A549 (cell line): ENCODE data around the gene CMTM3. TPM values are rescaled to one million over a fixed set of nuclear protein-coding genes. Genes with fewer than 3 reads are reported as not detected.

Source experiments
- ATAC-seq, 2 experiments: fragments of 200-7000 bp in 1 of 2; fragments of >200 bp in 1 of 2; cut with Nextera tagmentation in 1 of 2; cut with Tn5 transposase in 1 of 2; 3 replicates each; pipeline versions ENCODE4 v1.8.0 to v1.9.1; 2018 to 2020; ENCODE audit warnings: mild to moderate bottlenecking in 1 of 2, moderate library complexity in 1 of 2
- CTCF ChIA-PET: fragments of 300-600 bp; sonication (Branson Sonifier 250); formaldehyde crosslinking; extraction: SDS; loops from one replicate; lab custom pipeline; 2021; ENCODE audit warnings: antibody characterized with exemption, inconsistent platforms; lab: Yijun Ruan, JAX
- POLR2A ChIA-PET: fragments of 350-600 bp; formaldehyde crosslinking; extraction: SDS; loops from one replicate; lab custom pipeline; 2021; ENCODE audit warnings: antibody characterized with exemption, inconsistent platforms; lab: Yijun Ruan, JAX
- DNase-seq, 2 experiments: peaks; one replicate each; pipeline versions ENCODE4 v3.0.0 to v3.0.0-alpha.2; 2011 to 2016; ENCODE audit warnings: low read depth in 1 of 2, low spot score in 1 of 2
- FAIRE-seq: peaks from 2 replicates; lab custom pipeline; 2011; peaks lifted over from hg19 to GRCh38; lab: Jason Lieb, UNC
- H3K27ac ChIP-seq, 2 experiments: fragments of >200 bp; sonication (Bioruptor Twin); formaldehyde crosslinking; 3 replicates each; pipeline ENCODE4 v1.5.1; 2016 to 2017
- H3K4me1 ChIP-seq: fragments of >200 bp; sonication (Bioruptor Twin); formaldehyde crosslinking; 3 replicates; pipeline ENCODE4 v1.6.1; 2016
- H3K4me2 ChIP-seq: fragments of >200 bp; sonication (Bioruptor Twin); formaldehyde crosslinking; 3 replicates; pipeline ENCODE4 v1.6.1; 2016
- H3K4me3 ChIP-seq: fragments of >200 bp; sonication (Bioruptor Twin); formaldehyde crosslinking; 3 replicates; pipeline ENCODE4 v1.5.1; 2016
- H3K9me3 ChIP-seq: fragments of >200 bp; sonication (Bioruptor Twin); formaldehyde crosslinking; 3 replicates; pipeline ENCODE4 v1.6.1; 2016
- EHF ChIP-seq: fragments of 250-450 bp; sonication (Bioruptor Pico); IDR thresholded peaks from 2 replicates; pipeline ENCODE4 v1.5.0; 2020; ENCODE audit warnings: mild to moderate bottlenecking
- EP300 ChIP-seq, 2 experiments: fragments of >200 bp; sonication (Bioruptor Twin); formaldehyde crosslinking; IDR thresholded peaks; 2 replicates in 1 of 2; 3 replicates in 1 of 2; pipeline ENCODE4 v1.6.1; 2016 to 2017
- HEYL ChIP-seq: fragments of 250-450 bp; sonication (Bioruptor Pico); IDR thresholded peaks from 2 replicates; pipeline ENCODE4 v1.8.0; 2021; ENCODE audit warnings: mild to moderate bottlenecking, moderate library complexity
- HOXB13 ChIP-seq: fragments of 250-450 bp; sonication (Bioruptor Pico); IDR thresholded peaks from 2 replicates; pipeline ENCODE4 v1.5.0; 2020; ENCODE audit warnings: low read depth, mild to moderate bottlenecking, moderate library complexity
- KDM5A ChIP-seq: fragments of 200-600 bp; sonication (generic); IDR thresholded peaks from 2 replicates; pipeline ENCODE4 v1.6.1; 2016; ENCODE audit warnings: antibody characterized with exemption, mild to moderate bottlenecking
- MAFK ChIP-seq: fragments of 450-650 bp; IDR thresholded peaks from 2 replicates; pipeline ENCODE4 v1.6.1; 2014; ENCODE audit not compliant: partially characterized antibody
- PHF8 ChIP-seq: fragments of 200-600 bp; sonication (generic); IDR thresholded peaks from 2 replicates; pipeline ENCODE4 v1.6.1; 2016; ENCODE audit warnings: low read depth, mild to moderate bottlenecking, antibody characterized with exemption, moderate library complexity, borderline replicate concordance
- POLR2AphosphoS2 ChIP-seq: conservative IDR thresholded peaks from 2 replicates; pipeline ENCODE4 v1.6.1; 2012; ENCODE audit warnings: low read length, improper control_type of control experiment, inconsistent platforms
- RCOR1 ChIP-seq: fragments of 150-350 bp; IDR thresholded peaks from 2 replicates; pipeline ENCODE4 v1.6.1; 2014; ENCODE audit warnings: antibody characterized with exemption, low read length, low read depth
- SREBF2 ChIP-seq: fragments of 450-650 bp; IDR thresholded peaks from 2 replicates; pipeline ENCODE4 v1.6.1; 2014; ENCODE audit warnings: mild to moderate bottlenecking, moderate library complexity
- TFCP2L1 ChIP-seq: fragments of 250-450 bp; sonication (Bioruptor Pico); IDR thresholded peaks from 2 replicates; pipeline ENCODE4 v1.5.0; 2021; ENCODE audit warnings: mild to moderate bottlenecking
- ZC3H11A ChIP-seq: fragments of 450-650 bp; IDR thresholded peaks from 2 replicates; pipeline ENCODE4 v1.6.1; 2014; ENCODE audit warnings: antibody characterized with exemption, mild to moderate bottlenecking
- ZFP36 ChIP-seq: fragments of 450-650 bp; IDR thresholded peaks from 2 replicates; pipeline ENCODE4 v1.6.1; 2014; ENCODE audit warnings: borderline replicate concordance; ENCODE audit not compliant: partially characterized antibody
- WGBS: methylation state at CpG from one replicate; pipeline ENCODE4 v1.1.6; 2017; ENCODE audit errors: missing lambda C conversion rate; 5-methylcytosine and 5-hydroxymethylcytosine counted together
- polyA plus RNA-seq, 4 experiments: library from polyadenylated mRNA; depleted of rRNA in 3 of 4; stranded (reverse); fragments of >200 nt; fragmentation: RNase III in 1 of 4; extraction: RNeasy Plus Mini Kit Qiagen cat#74134 plus additional on column Dnase treatment in 1 of 4; gene quantifications; 2 replicates in 3 of 4; 3 replicates in 1 of 4; pipeline ENCODE4 v1.2.3, GENCODE V29; 2011 to 2017
- TF ChIP-seq, protein P1 (sequence below): fragments of 150-350 bp; IDR thresholded peaks from 2 replicates; pipeline ENCODE4 v1.6.1; 2014; ENCODE audit warnings: low read depth, mild to moderate bottlenecking, low read length
- TF ChIP-seq, protein P2 (sequence below): fragments of >200 bp; sonication (Bioruptor Twin); formaldehyde crosslinking; IDR thresholded peaks from 3 replicates; pipeline ENCODE4 v1.5.1; 2016
- TF ChIP-seq, protein P3 (sequence below): fragments of 200-600 bp; sonication (generic); IDR thresholded peaks from 2 replicates; pipeline ENCODE4 v1.6.1; 2016; ENCODE audit warnings: antibody characterized with exemption, mild to moderate bottlenecking, moderate library complexity
- TF ChIP-seq, protein P4 (sequence below): fragments of 250-450 bp; sonication (Bioruptor Pico); IDR thresholded peaks from 2 replicates; pipeline ENCODE4 v1.5.0; 2020; ENCODE audit warnings: low read depth, mild to moderate bottlenecking, moderate library complexity

The CMTM3 gene
- polyA plus RNA-seq, 2 of the 4 experiments (the other 2 are of a cell fraction): 36.0 to 36.1 TPM

DNA sequence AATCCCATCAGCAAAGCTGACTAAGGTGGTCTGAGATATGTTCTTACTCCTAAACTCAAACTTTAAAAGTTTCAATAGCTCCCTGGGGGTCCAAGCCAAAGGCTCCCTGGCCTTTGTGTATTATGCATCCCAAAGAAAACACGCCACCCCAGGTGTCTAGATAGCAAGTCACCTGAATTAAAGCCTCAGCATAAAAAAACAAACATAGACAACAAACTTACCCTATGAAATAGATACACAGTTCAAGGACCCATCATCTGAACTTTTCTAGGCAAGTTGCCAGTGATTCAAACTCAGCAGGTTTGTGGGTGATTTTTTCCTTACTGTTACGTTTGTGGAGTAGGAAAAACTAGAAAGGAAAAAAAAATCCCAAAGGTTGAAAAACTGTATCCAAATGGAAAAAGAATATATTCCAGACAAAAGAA, 12.5 kb downstream of the CMTM3 start:
- ATAC-seq (no peak), DNase-seq (no peak), FAIRE-seq (no peak)
- 84% methylated on average over 2 of the region's 2 CpGs for WGBS
- no peak overlapping the region for H3K4me3 ChIP-seq
- POLR2A ChIA-PET: no interaction called here
- no peak overlapping the region for H3K27ac ChIP-seq
- H3K9me3 ChIP-seq: no peaks in the 10 kb centered on the region
- CTCF ChIA-PET: interaction anchor here (0.7 to 2.6 kb wide), 6 partner anchors 8 to 261 kb away, joined by 3 to 20 read pairs (median 4); no protein-coding TSS in a partner anchor
- no peak for TF ChIP-seq SREBF2
- TF ChIP-seq HOXB13: no peak
- no peak overlapping the region for H3K4me2 ChIP-seq
- H3K4me1 ChIP-seq: peaks cover 24% of the 10 kb centered on the region

DNA sequence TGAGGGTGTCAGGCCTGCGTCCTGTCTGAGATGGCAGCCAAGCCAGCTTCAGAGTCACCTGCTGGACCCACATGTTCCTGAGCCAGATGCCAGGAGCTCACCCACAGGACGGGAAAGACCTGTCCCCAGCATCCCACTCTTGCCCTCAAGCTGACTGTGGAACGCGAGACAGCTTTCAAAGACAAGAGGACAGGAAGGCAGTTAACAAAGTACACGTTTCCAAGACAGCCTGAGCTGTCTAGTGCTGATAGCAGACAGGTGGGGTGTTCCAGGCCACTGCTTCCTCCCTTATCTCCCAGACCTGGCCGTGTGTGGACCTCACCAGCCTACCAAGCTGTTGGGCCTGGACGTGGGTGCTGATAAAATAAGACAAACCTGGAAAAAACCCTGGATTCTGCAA, 13.2 kb downstream of the CMTM3 start:
- FAIRE-seq (no peak), ATAC-seq (no peak; a peak in 1 of 6 replicates), DNase-seq (no peak)
- WGBS: 77% methylated on average over 7 of the region's 7 CpGs
- Histone ChIP-seq H3K4me2 (no peak overlapping the region), H3K9me3 (no peaks in the 10 kb centered on the region), H3K4me1 (peaks cover 24% of the 10 kb centered on the region), H3K4me3 (no peak overlapping the region), H3K27ac (peak overlapping the region in 1 of 2 experiments; percentile 69; a peak in 1 of 6 replicates)
- ChIA-PET CTCF (interaction anchor here (0.9 to 2.6 kb wide), 9 partner anchors 9 to 250 kb away, joined by 3 to 20 read pairs (median 4); partner anchors contain the start of gene CMTM3), POLR2A (no interaction called here)
- TF ChIP-seq PHF8: no peak
- no peak for TF ChIP-seq HEYL
- TF ChIP-seq POLR2AphosphoS2: no peak
- TF ChIP-seq ZC3H11A: no peak
- TF ChIP-seq TFCP2L1: no peak
- TF ChIP-seq, protein P1, sequence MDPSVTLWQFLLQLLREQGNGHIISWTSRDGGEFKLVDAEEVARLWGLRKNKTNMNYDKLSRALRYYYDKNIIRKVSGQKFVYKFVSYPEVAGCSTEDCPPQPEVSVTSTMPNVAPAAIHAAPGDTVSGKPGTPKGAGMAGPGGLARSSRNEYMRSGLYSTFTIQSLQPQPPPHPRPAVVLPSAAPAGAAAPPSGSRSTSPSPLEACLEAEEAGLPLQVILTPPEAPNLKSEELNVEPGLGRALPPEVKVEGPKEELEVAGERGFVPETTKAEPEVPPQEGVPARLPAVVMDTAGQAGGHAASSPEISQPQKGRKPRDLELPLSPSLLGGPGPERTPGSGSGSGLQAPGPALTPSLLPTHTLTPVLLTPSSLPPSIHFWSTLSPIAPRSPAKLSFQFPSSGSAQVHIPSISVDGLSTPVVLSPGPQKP: no peak
- no peak for TF ChIP-seq EHF (CRISPR knock-in tag)
- TF ChIP-seq EP300 (IDR thresholded peaks at IDR 0.05): no peak
- TF ChIP-seq, protein P2, sequence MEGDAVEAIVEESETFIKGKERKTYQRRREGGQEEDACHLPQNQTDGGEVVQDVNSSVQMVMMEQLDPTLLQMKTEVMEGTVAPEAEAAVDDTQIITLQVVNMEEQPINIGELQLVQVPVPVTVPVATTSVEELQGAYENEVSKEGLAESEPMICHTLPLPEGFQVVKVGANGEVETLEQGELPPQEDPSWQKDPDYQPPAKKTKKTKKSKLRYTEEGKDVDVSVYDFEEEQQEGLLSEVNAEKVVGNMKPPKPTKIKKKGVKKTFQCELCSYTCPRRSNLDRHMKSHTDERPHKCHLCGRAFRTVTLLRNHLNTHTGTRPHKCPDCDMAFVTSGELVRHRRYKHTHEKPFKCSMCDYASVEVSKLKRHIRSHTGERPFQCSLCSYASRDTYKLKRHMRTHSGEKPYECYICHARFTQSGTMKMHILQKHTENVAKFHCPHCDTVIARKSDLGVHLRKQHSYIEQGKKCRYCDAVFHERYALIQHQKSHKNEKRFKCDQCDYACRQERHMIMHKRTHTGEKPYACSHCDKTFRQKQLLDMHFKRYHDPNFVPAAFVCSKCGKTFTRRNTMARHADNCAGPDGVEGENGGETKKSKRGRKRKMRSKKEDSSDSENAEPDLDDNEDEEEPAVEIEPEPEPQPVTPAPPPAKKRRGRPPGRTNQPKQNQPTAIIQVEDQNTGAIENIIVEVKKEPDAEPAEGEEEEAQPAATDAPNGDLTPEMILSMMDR: no peak
- TF ChIP-seq, protein P3, sequence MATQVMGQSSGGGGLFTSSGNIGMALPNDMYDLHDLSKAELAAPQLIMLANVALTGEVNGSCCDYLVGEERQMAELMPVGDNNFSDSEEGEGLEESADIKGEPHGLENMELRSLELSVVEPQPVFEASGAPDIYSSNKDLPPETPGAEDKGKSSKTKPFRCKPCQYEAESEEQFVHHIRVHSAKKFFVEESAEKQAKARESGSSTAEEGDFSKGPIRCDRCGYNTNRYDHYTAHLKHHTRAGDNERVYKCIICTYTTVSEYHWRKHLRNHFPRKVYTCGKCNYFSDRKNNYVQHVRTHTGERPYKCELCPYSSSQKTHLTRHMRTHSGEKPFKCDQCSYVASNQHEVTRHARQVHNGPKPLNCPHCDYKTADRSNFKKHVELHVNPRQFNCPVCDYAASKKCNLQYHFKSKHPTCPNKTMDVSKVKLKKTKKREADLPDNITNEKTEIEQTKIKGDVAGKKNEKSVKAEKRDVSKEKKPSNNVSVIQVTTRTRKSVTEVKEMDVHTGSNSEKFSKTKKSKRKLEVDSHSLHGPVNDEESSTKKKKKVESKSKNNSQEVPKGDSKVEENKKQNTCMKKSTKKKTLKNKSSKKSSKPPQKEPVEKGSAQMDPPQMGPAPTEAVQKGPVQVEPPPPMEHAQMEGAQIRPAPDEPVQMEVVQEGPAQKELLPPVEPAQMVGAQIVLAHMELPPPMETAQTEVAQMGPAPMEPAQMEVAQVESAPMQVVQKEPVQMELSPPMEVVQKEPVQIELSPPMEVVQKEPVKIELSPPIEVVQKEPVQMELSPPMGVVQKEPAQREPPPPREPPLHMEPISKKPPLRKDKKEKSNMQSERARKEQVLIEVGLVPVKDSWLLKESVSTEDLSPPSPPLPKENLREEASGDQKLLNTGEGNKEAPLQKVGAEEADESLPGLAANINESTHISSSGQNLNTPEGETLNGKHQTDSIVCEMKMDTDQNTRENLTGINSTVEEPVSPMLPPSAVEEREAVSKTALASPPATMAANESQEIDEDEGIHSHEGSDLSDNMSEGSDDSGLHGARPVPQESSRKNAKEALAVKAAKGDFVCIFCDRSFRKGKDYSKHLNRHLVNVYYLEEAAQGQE: no peak
- TF ChIP-seq KDM5A: no peak
- TF ChIP-seq RCOR1: no peak
- TF ChIP-seq, protein P4, sequence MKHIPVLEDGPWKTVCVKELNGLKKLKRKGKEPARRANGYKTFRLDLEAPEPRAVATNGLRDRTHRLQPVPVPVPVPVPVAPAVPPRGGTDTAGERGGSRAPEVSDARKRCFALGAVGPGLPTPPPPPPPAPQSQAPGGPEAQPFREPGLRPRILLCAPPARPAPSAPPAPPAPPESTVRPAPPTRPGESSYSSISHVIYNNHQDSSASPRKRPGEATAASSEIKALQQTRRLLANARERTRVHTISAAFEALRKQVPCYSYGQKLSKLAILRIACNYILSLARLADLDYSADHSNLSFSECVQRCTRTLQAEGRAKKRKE: no peak
- TF ChIP-seq ZFP36: no peak
- no peak for TF ChIP-seq MAFK
